Right lobe of liver (tissue), 6 donors: ENCODE measurements around the gene HLA-DMA. TPM values are rescaled to one million over a fixed set of nuclear protein-coding genes. Genes with fewer than 3 reads are reported as not detected.
A peak's percentile ranks its signal among the peaks of the same experiment; 100 is the strongest.

ENCODE experiments used
- ATAC-seq, 4 donors: fragments of 200-7000 bp; cut with Tn5 transposase; one replicate each; pipeline ENCODE4 v1.9.1; 2020; ENCODE audit warnings: mild to moderate bottlenecking in 4 of 4, moderate library complexity in 4 of 4
- DNase-seq, 3 donors: peaks; one replicate each; pipeline ENCODE4 v3.0.0-alpha.2; 2020
- H3K27ac ChIP-seq, 3 donors: fragments of 200-600 bp; one replicate each; pipeline ENCODE4 v1.8.0; 2022
- H3K27me3 ChIP-seq, 2 donors: fragments of 200-600 bp; one replicate each; pipeline ENCODE4 v1.8.0; 2022
- H3K36me3 ChIP-seq, 4 donors: fragments of 200-600 bp; sonication (generic) in 1 of 4; one replicate each; pipeline versions ENCODE4 v1.5.1 to v1.8.0; 2017 to 2022; ENCODE audit warnings: control low read depth in 1 of 4
- H3K4me1 ChIP-seq, 4 donors: fragments of 200-600 bp; sonication (generic) in 1 of 4; one replicate each; pipeline versions ENCODE4 v1.5.1 to v1.8.0; 2017 to 2022; ENCODE audit warnings: control low read depth in 1 of 4
- H3K4me3 ChIP-seq, 3 donors: fragments of 200-600 bp; one replicate each; pipeline ENCODE4 v1.8.0; 2022
- H3K9me3 ChIP-seq, 4 donors: fragments of 200-600 bp; sonication (generic) in 1 of 4; one replicate each; pipeline versions ENCODE4 v1.5.1 to v1.8.0; 2017 to 2022; ENCODE audit warnings: control low read depth in 1 of 4
- CTCF ChIP-seq, 4 donors: fragments of 200-600 bp in 3 of 4; fragments of 450-650 bp in 1 of 4; IDR thresholded peaks; one replicate each; pipeline versions ENCODE4 v1.5.1 to v1.8.0; 2016 to 2022; ENCODE audit warnings: antibody characterized with exemption in 4 of 4, mild to moderate bottlenecking in 2 of 4
- POLR2A ChIP-seq: fragments of 450-650 bp; IDR thresholded peaks from one replicate; pipeline ENCODE4 v1.6.1; 2017; ENCODE audit warnings: antibody characterized with exemption, mild to moderate bottlenecking
- WGBS: methylation state at CpG from one replicate; pipeline ENCODE4 v1.1.6; 2018; ENCODE audit warnings: low coverage, low lambda C conversion rate; ENCODE audit not compliant: insufficient coverage; ENCODE audit errors: missing lambda C conversion rate; 5-methylcytosine and 5-hydroxymethylcytosine counted together
- intact Hi-C, 2 donors: fragments of 100-400 bp; cut with DNase I; formaldehyde crosslinking; loops; one replicate each; pipeline versions ENCODE4 v1.11.2 to v1.14.1; 2022
- total RNA-seq, 6 experiments: library from RNA; depleted of rRNA in 2 of 6; stranded (reverse); fragments of >200 nt in 2 of 6; fragmentation: NEBNext Ultra II Directional in 3 of 6; extraction: Animal tissue kit (Norgen Biotek cat#: 25700) in 3 of 6; gene quantifications; one replicate each; pipeline versions ENCODE4 v1.1.0 to v1.2.4, GENCODE V29; 2016 to 2023
- donor health status: DM: no; HTN: yes; CAD: no.
- donor health status: DM: no; HTN: no; CAD: no.
- donor health status: DM: no; HTN: no; CAD: no.
- donor health status: DM: no; HTN: yes; CAD: no.
- donor health status: DM: no; HTN: yes; CAD: no.

The HLA-DMA gene
- total RNA-seq, 6 experiments from 2014 or later = 6.9 to 26.2 (median 10.7) TPM

DNA sequence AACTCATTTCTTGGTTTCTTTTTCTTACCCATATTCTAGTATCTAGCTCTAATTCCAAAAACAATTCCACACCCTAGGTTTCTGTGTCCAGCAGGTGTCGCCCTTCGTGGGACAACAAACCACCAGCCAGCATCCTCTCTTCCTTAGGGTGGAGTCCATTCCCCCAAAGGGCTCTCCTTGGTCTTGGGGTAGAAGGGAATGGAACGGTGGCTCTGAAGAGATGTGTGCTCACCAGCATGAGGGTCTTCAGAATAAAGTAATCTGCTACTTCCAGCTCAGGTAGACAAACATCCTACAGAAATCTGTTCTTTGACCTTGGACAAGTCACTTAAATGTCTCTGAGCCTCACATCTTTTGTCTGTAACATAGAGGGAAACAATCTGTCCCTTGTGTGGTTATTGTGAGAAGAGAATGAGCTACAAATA is 19.2 kb downstream of the HLA-DMA start:
- no peaks in the 10 kb centered on the region for H3K36me3 ChIP-seq
- H3K27ac ChIP-seq = no peak overlapping the region
- intact Hi-C loops = loop anchor here in 1 of 2 donors (10.0 kb wide), 1 partner anchor 49 kb away; no protein-coding TSS in a partner anchor
- peak; percentile 73 to 77 (median 77) for DNase-seq
- TF ChIP-seq CTCF (IDR thresholded peaks at IDR 0.05) (peak; percentile 75 to 90 (median 83)), POLR2A (no peak)
- no peaks in the 10 kb centered on the region for H3K4me1 ChIP-seq
- H3K9me3 ChIP-seq = no peaks in the 10 kb centered on the region
- no peaks in the 10 kb centered on the region for H3K27me3 ChIP-seq
- peak; percentile 78 to 90 (median 82) for ATAC-seq
- WGBS = 4% methylated on average over 3 of the region's 3 CpGs
- H3K4me3 ChIP-seq = no peak overlapping the region

GRCh38 chr6:32932132-32932868 is 20.6 kb downstream of the HLA-DMA start:
- Histone ChIP-seq H3K36me3 (no peaks in the 10 kb centered on the region), H3K4me1 (no peaks in the 10 kb centered on the region), H3K27me3 (no peaks in the 10 kb centered on the region), H3K27ac (no peak overlapping the region), H3K9me3 (no peaks in the 10 kb centered on the region), H3K4me3 (no peak overlapping the region)
- intact Hi-C loops = loop anchor here in 1 of 2 donors (10.0 kb wide), 1 partner anchor 47 kb away; no protein-coding TSS in a partner anchor
- whole genome bisulfite sequencing = 74% methylated on average over 6 of the region's 7 CpGs
- no peak for TF ChIP-seq POLR2A
- TF ChIP-seq CTCF (IDR thresholded peaks at IDR 0.05) = no peak
- DNase-seq (no peak), ATAC-seq (no peak)

GRCh38 chr6:32931211-32931610 is 21.7 kb downstream of the HLA-DMA start:
- no peak for ATAC-seq

GRCh38 chr6:32922083-32922482 is 30.8 kb downstream of the HLA-DMA start:
- DNase-seq = no peak
- H3K36me3 ChIP-seq = no peaks in the 10 kb centered on the region
- H3K27me3 ChIP-seq = peaks cover 0 to 4% of the 10 kb centered on the region in 2 donors
- TF ChIP-seq POLR2A = no peak
- TF ChIP-seq CTCF (IDR thresholded peaks at IDR 0.05) = no peak
- intact Hi-C loops = no loop called here
- H3K4me3 ChIP-seq = no peak overlapping the region
- no peaks in the 10 kb centered on the region for H3K4me1 ChIP-seq
- WGBS = 80% methylated on average over 2 of the region's 2 CpGs
- ATAC-seq = no peak
- H3K9me3 ChIP-seq = no peaks in the 10 kb centered on the region
- no peak overlapping the region for H3K27ac ChIP-seq

More at GRCh38 chr6:32931211-32931610, 21.7 kb downstream of the HLA-DMA start:
- TF ChIP-seq POLR2A = no peak
- TF ChIP-seq CTCF (IDR thresholded peaks at IDR 0.05) = no peak
- intact Hi-C loops = loop anchor here in 1 of 2 donors (10.0 kb wide), 1 partner anchor 46 kb away; no protein-coding TSS in a partner anchor
- no peaks in the 10 kb centered on the region for H3K4me1 ChIP-seq
- DNase-seq = no peak
- WGBS = 6% methylated on average over 1 of the region's 1 CpG
- no peaks in the 10 kb centered on the region for H3K36me3 ChIP-seq
- no peak overlapping the region for H3K4me3 ChIP-seq
- H3K9me3 ChIP-seq = no peaks in the 10 kb centered on the region
- H3K27ac ChIP-seq = no peak overlapping the region
- no peaks in the 10 kb centered on the region for H3K27me3 ChIP-seq
